ENCODE results near the gene CCR3. TPM values are rescaled to one million over a fixed set of nuclear protein-coding genes. Genes with fewer than 3 reads are reported as not detected.

The CCR3 gene
- total and polyA plus RNA-seq, 2 experiments from 2014 or later, result not detected

DNA sequence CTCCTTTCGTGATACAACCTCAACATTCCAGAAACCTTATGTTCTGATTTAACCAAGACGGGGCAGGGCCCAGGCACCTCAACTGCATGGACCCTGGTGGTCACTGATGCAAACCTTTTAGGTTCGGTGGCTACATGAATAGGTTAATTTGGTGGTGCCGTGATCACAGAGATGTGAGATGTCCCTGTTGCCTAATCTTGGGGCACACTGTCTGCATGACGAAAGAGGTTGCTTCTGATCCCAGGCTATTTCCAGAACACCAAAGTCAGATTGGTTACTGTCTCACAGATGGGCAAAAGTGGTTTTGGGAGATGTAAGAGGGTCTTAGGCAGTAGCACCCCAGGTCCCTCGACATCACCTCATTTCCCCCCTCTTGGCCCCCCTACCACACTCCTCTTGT lies 30.2 kb upstream of the CCR3 start:
- ATAC-seq (no peak), DNase-seq (ENCODE audit: low spot score) (no peak)
- Histone ChIP-seq H3K27me3 (ENCODE audit: insufficient read depth) (no peaks in the 10 kb centered on the region), H4K20me1 (replicated peaks; ENCODE audit: insufficient read depth) (no peaks in the 10 kb centered on the region), H3F3A (replicated peaks; ENCODE audit: low read depth) (no peaks in the 10 kb centered on the region), H3K9me2 (ENCODE audit: insufficient read depth) (peaks cover 11% of the 10 kb centered on the region), H2AFZ (no peak overlapping the region), H3K4me1 (ENCODE audit: insufficient read depth) (no peaks in the 10 kb centered on the region), H3K4me3 (no peak overlapping the region), H3K36me3 (ENCODE audit: insufficient read depth) (no peaks in the 10 kb centered on the region), H3K79me2 (replicated peaks; ENCODE audit: insufficient read depth) (no peaks in the 10 kb centered on the region), H3K27ac (ENCODE audit: low read depth) (no peak overlapping the region), H3K4me2 (no peak overlapping the region)
- Mint-ChIP-seq H3K27me3 (ENCODE audit: insufficient read depth, low read depth, poor library complexity) (peaks cover 2% of the 10 kb centered on the region), H3K4me3 (no peak overlapping the region), H3K27ac (no peak overlapping the region), H3K36me3 (ENCODE audit: low read depth) (no peaks in the 10 kb centered on the region), H3K9me3 (no peaks in the 10 kb centered on the region), H3K4me1 (no peaks in the 10 kb centered on the region; the same call in 2 of the 3 replicates)
- TF ChIP-seq NANOG (IDR thresholded peaks at IDR 0.05; ENCODE audit: borderline replicate concordance) (no peak), ZNF331 (CRISPR knock-in tag; IDR thresholded peaks at IDR 0.05; ENCODE audit: low read depth) (no peak), CREB1 (CRISPR knock-in tag; IDR thresholded peaks at IDR 0.05; ENCODE audit: low read depth) (no peak), ZNF114 (CRISPR knock-in tag; IDR thresholded peaks at IDR 0.05) (no peak), STAT1 (IDR thresholded peaks at IDR 0.05; ENCODE audit: unreplicated experiment) (no peak), EZH2 (IDR thresholded peaks at IDR 0.05; ENCODE audit: low read depth, unreplicated experiment) (no peak)
- TF ChIP-seq, protein P1, sequence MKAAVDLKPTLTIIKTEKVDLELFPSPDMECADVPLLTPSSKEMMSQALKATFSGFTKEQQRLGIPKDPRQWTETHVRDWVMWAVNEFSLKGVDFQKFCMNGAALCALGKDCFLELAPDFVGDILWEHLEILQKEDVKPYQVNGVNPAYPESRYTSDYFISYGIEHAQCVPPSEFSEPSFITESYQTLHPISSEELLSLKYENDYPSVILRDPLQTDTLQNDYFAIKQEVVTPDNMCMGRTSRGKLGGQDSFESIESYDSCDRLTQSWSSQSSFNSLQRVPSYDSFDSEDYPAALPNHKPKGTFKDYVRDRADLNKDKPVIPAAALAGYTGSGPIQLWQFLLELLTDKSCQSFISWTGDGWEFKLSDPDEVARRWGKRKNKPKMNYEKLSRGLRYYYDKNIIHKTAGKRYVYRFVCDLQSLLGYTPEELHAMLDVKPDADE (IDR thresholded peaks at IDR 0.05), result no peak
- TF ChIP-seq, protein P2, sequence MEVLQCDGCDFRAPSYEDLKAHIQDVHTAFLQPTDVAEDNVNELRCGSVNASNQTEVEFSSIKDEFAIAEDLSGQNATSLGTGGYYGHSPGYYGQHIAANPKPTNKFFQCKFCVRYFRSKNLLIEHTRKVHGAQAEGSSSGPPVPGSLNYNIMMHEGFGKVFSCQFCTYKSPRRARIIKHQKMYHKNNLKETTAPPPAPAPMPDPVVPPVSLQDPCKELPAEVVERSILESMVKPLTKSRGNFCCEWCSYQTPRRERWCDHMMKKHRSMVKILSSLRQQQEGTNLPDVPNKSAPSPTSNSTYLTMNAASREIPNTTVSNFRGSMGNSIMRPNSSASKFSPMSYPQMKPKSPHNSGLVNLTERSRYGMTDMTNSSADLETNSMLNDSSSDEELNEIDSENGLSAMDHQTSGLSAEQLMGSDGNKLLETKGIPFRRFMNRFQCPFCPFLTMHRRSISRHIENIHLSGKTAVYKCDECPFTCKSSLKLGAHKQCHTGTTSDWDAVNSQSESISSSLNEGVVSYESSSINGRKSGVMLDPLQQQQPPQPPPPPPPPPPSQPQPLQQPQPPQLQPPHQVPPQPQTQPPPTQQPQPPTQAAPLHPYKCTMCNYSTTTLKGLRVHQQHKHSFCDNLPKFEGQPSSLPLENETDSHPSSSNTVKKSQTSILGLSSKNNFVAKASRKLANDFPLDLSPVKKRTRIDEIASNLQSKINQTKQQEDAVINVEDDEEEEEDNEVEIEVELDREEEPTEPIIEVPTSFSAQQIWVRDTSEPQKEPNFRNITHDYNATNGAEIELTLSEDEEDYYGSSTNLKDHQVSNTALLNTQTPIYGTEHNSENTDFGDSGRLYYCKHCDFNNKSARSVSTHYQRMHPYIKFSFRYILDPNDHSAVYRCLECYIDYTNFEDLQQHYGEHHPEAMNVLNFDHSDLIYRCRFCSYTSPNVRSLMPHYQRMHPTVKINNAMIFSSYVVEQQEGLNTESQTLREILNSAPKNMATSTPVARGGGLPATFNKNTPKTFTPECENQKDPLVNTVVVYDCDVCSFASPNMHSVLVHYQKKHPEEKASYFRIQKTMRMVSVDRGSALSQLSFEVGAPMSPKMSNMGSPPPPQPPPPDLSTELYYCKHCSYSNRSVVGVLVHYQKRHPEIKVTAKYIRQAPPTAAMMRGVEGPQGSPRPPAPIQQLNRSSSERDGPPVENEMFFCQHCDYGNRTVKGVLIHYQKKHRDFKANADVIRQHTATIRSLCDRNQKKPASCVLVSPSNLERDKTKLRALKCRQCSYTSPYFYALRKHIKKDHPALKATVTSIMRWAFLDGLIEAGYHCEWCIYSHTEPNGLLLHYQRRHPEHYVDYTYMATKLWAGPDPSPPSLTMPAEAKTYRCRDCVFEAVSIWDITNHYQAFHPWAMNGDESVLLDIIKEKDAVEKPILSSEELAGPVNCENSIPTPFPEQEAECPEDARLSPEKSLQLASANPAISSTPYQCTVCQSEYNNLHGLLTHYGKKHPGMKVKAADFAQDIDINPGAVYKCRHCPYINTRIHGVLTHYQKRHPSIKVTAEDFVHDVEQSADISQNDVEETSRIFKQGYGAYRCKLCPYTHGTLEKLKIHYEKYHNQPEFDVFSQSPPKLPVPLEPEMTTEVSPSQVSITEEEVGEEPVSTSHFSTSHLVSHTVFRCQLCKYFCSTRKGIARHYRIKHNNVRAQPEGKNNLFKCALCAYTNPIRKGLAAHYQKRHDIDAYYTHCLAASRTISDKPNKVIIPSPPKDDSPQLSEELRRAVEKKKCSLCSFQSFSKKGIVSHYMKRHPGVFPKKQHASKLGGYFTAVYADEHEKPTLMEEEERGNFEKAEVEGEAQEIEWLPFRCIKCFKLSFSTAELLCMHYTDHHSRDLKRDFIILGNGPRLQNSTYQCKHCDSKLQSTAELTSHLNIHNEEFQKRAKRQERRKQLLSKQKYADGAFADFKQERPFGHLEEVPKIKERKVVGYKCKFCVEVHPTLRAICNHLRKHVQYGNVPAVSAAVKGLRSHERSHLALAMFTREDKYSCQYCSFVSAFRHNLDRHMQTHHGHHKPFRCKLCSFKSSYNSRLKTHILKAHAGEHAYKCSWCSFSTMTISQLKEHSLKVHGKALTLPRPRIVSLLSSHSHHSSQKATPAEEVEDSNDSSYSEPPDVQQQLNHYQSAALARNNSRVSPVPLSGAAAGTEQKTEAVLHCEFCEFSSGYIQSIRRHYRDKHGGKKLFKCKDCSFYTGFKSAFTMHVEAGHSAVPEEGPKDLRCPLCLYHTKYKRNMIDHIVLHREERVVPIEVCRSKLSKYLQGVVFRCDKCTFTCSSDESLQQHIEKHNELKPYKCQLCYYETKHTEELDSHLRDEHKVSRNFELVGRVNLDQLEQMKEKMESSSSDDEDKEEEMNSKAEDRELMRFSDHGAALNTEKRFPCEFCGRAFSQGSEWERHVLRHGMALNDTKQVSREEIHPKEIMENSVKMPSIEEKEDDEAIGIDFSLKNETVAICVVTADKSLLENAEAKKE (CRISPR knock-in tag; IDR thresholded peaks at IDR 0.05), result no peak
